ENCODE data around the gene C1orf159.
A peak's percentile ranks its signal among the peaks of the same experiment; 100 is the strongest.

C1orf159 gene

GRCh38 chr1:1164361-1164700, 48.4 kb upstream of the C1orf159 start:
- peak overlapping the region; percentile 91 for H3K18ac ChIP-seq (ENCODE audit: low read length)
- no peak overlapping the region for H3K4me3 ChIP-seq (ENCODE audit: low read length in 2 of 2)
- peak overlapping the region; percentile 83 for H2BK5ac ChIP-seq (ENCODE audit: low read length)
- H2AFZ ChIP-seq (ENCODE audit: low read length) = no peak overlapping the region
- H3K14ac ChIP-seq (ENCODE audit: low read length) = no peak overlapping the region
- peaks cover 0 to 14% (median 5%) of the 10 kb centered on the region in 3 experiments for H3K27me3 ChIP-seq (ENCODE audit: control insufficient read depth in 3 of 3, insufficient read depth in 3 of 3, low read depth in 1 of 3, low read length in 3 of 3)
- H2BK12ac ChIP-seq (ENCODE audit: low read length) = no peak overlapping the region
- H3K4me2 ChIP-seq (ENCODE audit: insufficient read depth, low read length, poor library complexity, severe bottlenecking) = no peak overlapping the region
- no peaks in the 10 kb centered on the region for H3K79me1 ChIP-seq (ENCODE audit: low read depth, low read length)
- DNase-seq (ENCODE audit: low spot score) = no peak
- H4K8ac ChIP-seq (ENCODE audit: low read depth, low read length) = no peak overlapping the region
- H2BK120ac ChIP-seq (ENCODE audit: low read depth, low read length) = no peak overlapping the region
- H3K23ac ChIP-seq (ENCODE audit: low read depth, low read length, poor library complexity) = peak overlapping the region; percentile 29
- H3K9me3 ChIP-seq (replicated peaks in 1 of 2; ENCODE audit: control insufficient read depth in 2 of 2, insufficient read depth in 1 of 2, low read depth in 1 of 2, low read length in 2 of 2) = no peaks in the 10 kb centered on the region
- H3K4me1 ChIP-seq (ENCODE audit: control insufficient read depth in 2 of 2, insufficient read depth in 1 of 2, low read depth in 1 of 2, low read length in 2 of 2) = peaks cover 9 to 18% of the 10 kb centered on the region in 2 donors
- H2BK15ac ChIP-seq (ENCODE audit: low read length) = peak overlapping the region; percentile 95
- no peak overlapping the region for H2AK5ac ChIP-seq (ENCODE audit: low read depth, low read length)
- no peak overlapping the region for H3K27ac ChIP-seq (replicated peaks; ENCODE audit: low read length)
- no CpG with 5 or more reads among the region's 26 CpGs for WGBS, 2 donors (ENCODE audit: extremely low coverage in 2 of 2, insufficient read length in 2 of 2, insufficient replicate concordance in 1 of 2)
- no peak overlapping the region for H3K4ac ChIP-seq (ENCODE audit: low read length)
- H4K91ac ChIP-seq (ENCODE audit: low read depth, low read length, poor library complexity) = no peak overlapping the region
- H3K36me3 ChIP-seq (replicated peaks in 1 of 2; ENCODE audit: control insufficient read depth in 2 of 2, insufficient read depth in 2 of 2, low read length in 2 of 2) = no peaks in the 10 kb centered on the region
- no peak overlapping the region for H3K9ac ChIP-seq (ENCODE audit: low read depth, low read length, poor library complexity)

- no peaks in the 10 kb centered on the region for H3K9me3 ChIP-seq (replicated peaks in 1 of 2; ENCODE audit: control insufficient read depth in 2 of 2, insufficient read depth in 1 of 2, low read depth in 1 of 2, low read length in 2 of 2)
- no peak overlapping the region for H3K27ac ChIP-seq (replicated peaks; ENCODE audit: low read length)
- peak overlapping the region; percentile 91 for H3K18ac ChIP-seq (ENCODE audit: low read length)
- H3K4me1 ChIP-seq (ENCODE audit: control insufficient read depth in 2 of 2, insufficient read depth in 1 of 2, low read depth in 1 of 2, low read length in 2 of 2) = peaks cover 12 to 18% of the 10 kb centered on the region in 2 donors
- no peak overlapping the region for H2AFZ ChIP-seq (ENCODE audit: low read length)
- H3K79me1 ChIP-seq (ENCODE audit: low read depth, low read length) = peaks cover 1% of the 10 kb centered on the region
- H3K36me3 ChIP-seq (replicated peaks in 1 of 2; ENCODE audit: control insufficient read depth in 2 of 2, insufficient read depth in 2 of 2, low read length in 2 of 2) = no peaks in the 10 kb centered on the region
- H2BK15ac ChIP-seq (ENCODE audit: low read length) = peak overlapping the region; percentile 100
- H3K9ac ChIP-seq (ENCODE audit: low read depth, low read length, poor library complexity) = no peak overlapping the region
- no peak for DNase-seq (ENCODE audit: low spot score)
- peaks cover 0 to 14% (median 5%) of the 10 kb centered on the region in 3 experiments for H3K27me3 ChIP-seq (ENCODE audit: control insufficient read depth in 3 of 3, insufficient read depth in 3 of 3, low read depth in 1 of 3, low read length in 3 of 3)
- no peak overlapping the region for H3K23ac ChIP-seq (ENCODE audit: low read depth, low read length, poor library complexity)
- H3K4ac ChIP-seq (ENCODE audit: low read length) = no peak overlapping the region
- peak overlapping the region; percentile 66 for H2BK12ac ChIP-seq (ENCODE audit: low read length)
- peak overlapping the region; percentile 43 for H2BK5ac ChIP-seq (ENCODE audit: low read length)
- H2AK5ac ChIP-seq (ENCODE audit: low read depth, low read length) = peak overlapping the region; percentile 99
- no peak overlapping the region for H3K14ac ChIP-seq (ENCODE audit: low read length)
- peak overlapping the region; percentile 61 for H2BK120ac ChIP-seq (ENCODE audit: low read depth, low read length)
- H4K91ac ChIP-seq (ENCODE audit: low read depth, low read length, poor library complexity) = peak overlapping the region; percentile 85
- H3K4me2 ChIP-seq (ENCODE audit: insufficient read depth, low read length, poor library complexity, severe bottlenecking) = no peak overlapping the region
- H4K8ac ChIP-seq (ENCODE audit: low read depth, low read length) = no peak overlapping the region
- WGBS, 2 donors (ENCODE audit: extremely low coverage in 2 of 2, insufficient read length in 2 of 2, insufficient replicate concordance in 1 of 2) = no CpG with 5 or more reads among the region's 33 CpGs
- H3K4me3 ChIP-seq (ENCODE audit: low read length in 2 of 2) = peak overlapping the region in 1 of 2 donors; percentile 22
Measured at GRCh38 chr1:1163538-1164070, 47.7 kb upstream of the C1orf159 start.

GRCh38 chr1:1162597-1163537, 47.0 kb upstream of the C1orf159 start:
- no peak overlapping the region for H2AFZ ChIP-seq (ENCODE audit: low read length)
- H3K9me3 ChIP-seq (replicated peaks in 1 of 2; ENCODE audit: control insufficient read depth in 2 of 2, insufficient read depth in 1 of 2, low read depth in 1 of 2, low read length in 2 of 2) = no peaks in the 10 kb centered on the region
- H2BK5ac ChIP-seq (ENCODE audit: low read length) = peak overlapping the region; percentile 43
- peaks cover 0 to 14% (median 5%) of the 10 kb centered on the region in 3 experiments for H3K27me3 ChIP-seq (ENCODE audit: control insufficient read depth in 3 of 3, insufficient read depth in 3 of 3, low read depth in 1 of 3, low read length in 3 of 3)
- H3K14ac ChIP-seq (ENCODE audit: low read length) = peak overlapping the region; percentile 38
- no peak for DNase-seq (ENCODE audit: low spot score)
- no peak overlapping the region for H3K9ac ChIP-seq (ENCODE audit: low read depth, low read length, poor library complexity)
- H2BK12ac ChIP-seq (ENCODE audit: low read length) = peak overlapping the region; percentile 90
- peak overlapping the region in 1 of 2 donors; percentile 54 for H3K4me3 ChIP-seq (ENCODE audit: low read length in 2 of 2)
- no CpG with 5 or more reads among the region's 73 CpGs for WGBS, 2 donors (ENCODE audit: extremely low coverage in 2 of 2, insufficient read length in 2 of 2, insufficient replicate concordance in 1 of 2)
- peak overlapping the region; percentile 100 for H2BK15ac ChIP-seq (ENCODE audit: low read length)
- peak overlapping the region; percentile 61 for H2BK120ac ChIP-seq (ENCODE audit: low read depth, low read length)
- peak overlapping the region; percentile 99 for H2AK5ac ChIP-seq (ENCODE audit: low read depth, low read length)
- H3K4ac ChIP-seq (ENCODE audit: low read length) = no peak overlapping the region
- H4K8ac ChIP-seq (ENCODE audit: low read depth, low read length) = no peak overlapping the region
- H3K4me2 ChIP-seq (ENCODE audit: insufficient read depth, low read length, poor library complexity, severe bottlenecking) = no peak overlapping the region
- peak overlapping the region; percentile 93 for H3K23ac ChIP-seq (ENCODE audit: low read depth, low read length, poor library complexity)
- no peaks in the 10 kb centered on the region for H3K36me3 ChIP-seq (replicated peaks in 1 of 2; ENCODE audit: control insufficient read depth in 2 of 2, insufficient read depth in 2 of 2, low read length in 2 of 2)
- peaks cover 15 to 21% of the 10 kb centered on the region in 2 donors for H3K4me1 ChIP-seq (ENCODE audit: control insufficient read depth in 2 of 2, insufficient read depth in 1 of 2, low read depth in 1 of 2, low read length in 2 of 2)
- peaks cover 1% of the 10 kb centered on the region for H3K79me1 ChIP-seq (ENCODE audit: low read depth, low read length)
- peak overlapping the region; percentile 85 for H4K91ac ChIP-seq (ENCODE audit: low read depth, low read length, poor library complexity)
- peak overlapping the region; percentile 95 for H3K18ac ChIP-seq (ENCODE audit: low read length)
- no peak overlapping the region for H3K27ac ChIP-seq (replicated peaks; ENCODE audit: low read length)

- H3K79me1 ChIP-seq (ENCODE audit: low read depth, low read length) = peaks cover 1% of the 10 kb centered on the region
- H3K27ac ChIP-seq (replicated peaks; ENCODE audit: low read length) = no peak overlapping the region
Measured at GRCh38 chr1:1161683-1162079, 45.8 kb upstream of the C1orf159 start.

More at GRCh38 chr1:1161683-1162079, 45.8 kb upstream of the C1orf159 start:
- Histone ChIP-seq H3K4me1 (ENCODE audit: control insufficient read depth in 2 of 2, insufficient read depth in 1 of 2, low read depth in 1 of 2, low read length in 2 of 2) (peaks cover 16 to 21% of the 10 kb centered on the region in 2 donors), H3K36me3 (replicated peaks in 1 of 2; ENCODE audit: control insufficient read depth in 2 of 2, insufficient read depth in 2 of 2, low read length in 2 of 2) (no peaks in the 10 kb centered on the region), H3K4me3 (ENCODE audit: low read length in 2 of 2) (no peak overlapping the region), H2BK120ac (ENCODE audit: low read depth, low read length) (peak overlapping the region; percentile 89), H2BK12ac (ENCODE audit: low read length) (no peak overlapping the region), H2AFZ (ENCODE audit: low read length) (no peak overlapping the region), H4K91ac (ENCODE audit: low read depth, low read length, poor library complexity) (no peak overlapping the region), H3K4me2 (ENCODE audit: insufficient read depth, low read length, poor library complexity, severe bottlenecking) (no peak overlapping the region), H2AK5ac (ENCODE audit: low read depth, low read length) (no peak overlapping the region), H3K9me3 (replicated peaks in 1 of 2; ENCODE audit: control insufficient read depth in 2 of 2, insufficient read depth in 1 of 2, low read depth in 1 of 2, low read length in 2 of 2) (no peaks in the 10 kb centered on the region), H2BK15ac (ENCODE audit: low read length) (peak overlapping the region; percentile 100), H2BK5ac (ENCODE audit: low read length) (peak overlapping the region; percentile 82), H3K23ac (ENCODE audit: low read depth, low read length, poor library complexity) (no peak overlapping the region), H3K14ac (ENCODE audit: low read length) (no peak overlapping the region), H3K4ac (ENCODE audit: low read length) (no peak overlapping the region), H3K18ac (ENCODE audit: low read length) (peak overlapping the region; percentile 84), H4K8ac (ENCODE audit: low read depth, low read length) (no peak overlapping the region), H3K9ac (ENCODE audit: low read depth, low read length, poor library complexity) (no peak overlapping the region), H3K27me3 (ENCODE audit: control insufficient read depth in 3 of 3, insufficient read depth in 3 of 3, low read depth in 1 of 3, low read length in 3 of 3) (peaks cover 0 to 14% (median 5%) of the 10 kb centered on the region in 3 experiments)
- no peak for DNase-seq (ENCODE audit: low spot score)
- no CpG with 5 or more reads among the region's 17 CpGs for WGBS, 2 donors (ENCODE audit: extremely low coverage in 2 of 2, insufficient read length in 2 of 2, insufficient replicate concordance in 1 of 2)
